ENCODE results near the gene CCDC146. TPM values are rescaled to one million over a fixed set of nuclear protein-coding genes. Genes with fewer than 3 reads are reported as not detected.
"Not testable (repeated sequence)": the region's sequence is repeated elsewhere in the genome, so short reads cannot be mapped to it uniquely, and the experiment has no call there.

The CCDC146 gene
- total and polyA plus RNA-seq, 8 donors, result 2.5 to 7.9 (median 3.3) TPM

GRCh38 chr7:77216181-77216845 lies 93.9 kb downstream of the CCDC146 start:
- Histone ChIP-seq H3K9me3 (no peaks in the 10 kb centered on the region), H3K4me3 (no peak overlapping the region), H3K27ac (peak overlapping the region in 3 of 4 donors; percentile 2 to 42 (median 19)), H3K4me1 (peaks cover 7 to 14% (median 7%) of the 10 kb centered on the region in 3 donors), H3K36me3 (no peaks in the 10 kb centered on the region), H3K27me3 (no peaks in the 10 kb centered on the region)
- DNase-seq (no peak), ATAC-seq (peak; percentile 45 to 93 (median 65)), FAIRE-seq (no peak)
- no peak for TF ChIP-seq CTCF (IDR thresholded peaks at IDR 0.05)
- intact Hi-C loops (cut with DNase I), result no loop called here
- 47 to 48% methylated on average over 3 of the region's 3 CpGs for WGBS, 2 donors

GRCh38 chr7:77217474-77218185 lies 95.2 kb downstream of the CCDC146 start:
- WGBS, 2 donors, result 97 to 100% methylated on average over 2 of the region's 2 CpGs
- ATAC-seq, result no peak
- no peaks in the 10 kb centered on the region for H3K36me3 ChIP-seq

GRCh38 chr7:77219701-77220331 lies 97.4 kb downstream of the CCDC146 start:
- intact Hi-C loops (cut with DNase I); H3K36me3 ChIP-seq; H3K27me3 ChIP-seq; H3K4me3 ChIP-seq; DNase-seq; FAIRE-seq; H3K9me3 ChIP-seq; ATAC-seq; H3K27ac ChIP-seq: not testable (repeated sequence)
- H3K4me1 ChIP-seq, result peaks cover 7 to 14% (median 7%) of the 10 kb centered on the region in 3 donors
- 92 to 99% methylated on average over 10 of the region's 10 CpGs for WGBS, 2 donors

More at GRCh38 chr7:77217474-77218185, 95.2 kb downstream of the CCDC146 start:
- FAIRE-seq, result no peak
- Histone ChIP-seq H3K4me3 (no peak overlapping the region), H3K27ac (no peak overlapping the region), H3K9me3 (no peaks in the 10 kb centered on the region), H3K27me3 (no peaks in the 10 kb centered on the region), H3K4me1 (peaks cover 7 to 14% (median 7%) of the 10 kb centered on the region in 3 donors)
- intact Hi-C loops (cut with DNase I), result no loop called here
- DNase-seq, result no peak
- TF ChIP-seq CTCF (IDR thresholded peaks at IDR 0.05), result no peak

- WGBS, 2 donors, result 89 to 96% methylated on average over 4 of the region's 4 CpGs
These were observed 99.7 kb downstream of the CCDC146 start for GRCh38 chr7:77222065-77222464.

More at GRCh38 chr7:77222065-77222464, 99.7 kb downstream of the CCDC146 start:
- H3K9me3 ChIP-seq, result no peaks in the 10 kb centered on the region
- no peak for FAIRE-seq
- H3K4me1 ChIP-seq, result no peaks in the 10 kb centered on the region
- no peak overlapping the region for H3K27ac ChIP-seq
- intact Hi-C loops (cut with DNase I), result no loop called here
- H3K36me3 ChIP-seq, result no peaks in the 10 kb centered on the region
- TF ChIP-seq CTCF (IDR thresholded peaks at IDR 0.05), result no peak
- ATAC-seq, result peak in 1 of 4 donors; percentile 43
- DNase-seq, result no peak
- no peaks in the 10 kb centered on the region for H3K27me3 ChIP-seq
- H3K4me3 ChIP-seq, result no peak overlapping the region

Data from pancreas (tissue), 10 donors.